Measurements from ENCODE around the gene PCBD1. TPM values are rescaled to one million over a fixed set of nuclear protein-coding genes. Genes with fewer than 3 reads are reported as not detected.

Gene PCBD1
- total RNA-seq, 2 experiments from 2014 or later: 4.7 to 4.8 TPM

DNA sequence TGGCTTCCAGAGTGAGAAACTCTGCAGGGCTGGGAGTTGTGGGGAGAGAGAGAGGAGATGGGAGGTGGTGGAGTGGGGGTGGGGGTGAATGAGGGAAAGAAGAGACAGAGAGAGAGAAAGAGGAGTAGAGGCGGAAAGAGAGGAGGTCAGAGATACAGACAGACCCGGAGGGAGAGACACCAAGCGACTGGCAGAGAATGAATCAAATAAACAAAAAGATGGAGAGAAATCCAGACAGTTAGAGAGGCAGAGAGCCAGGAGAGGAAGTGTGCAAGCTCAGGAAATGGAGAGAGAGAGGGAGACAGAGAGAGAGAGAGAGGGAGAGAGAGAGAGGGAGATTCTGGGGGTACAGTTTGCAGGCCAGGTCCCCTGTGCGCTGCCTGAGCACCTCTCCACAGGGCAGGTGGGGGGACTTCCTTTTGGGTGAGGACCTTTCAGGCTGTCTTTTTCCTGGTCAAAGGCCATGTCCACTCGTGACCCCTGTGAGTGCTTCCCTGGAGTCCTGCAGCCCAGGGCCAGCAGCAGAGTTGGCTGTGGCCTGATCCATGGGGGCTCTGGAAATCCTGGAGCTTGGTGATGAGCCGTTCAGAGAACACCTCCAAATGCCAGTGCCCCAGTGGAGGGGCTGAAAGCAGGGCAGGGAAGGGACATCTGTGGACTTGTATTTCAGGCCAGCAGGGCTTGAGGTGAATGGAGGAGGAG, 25.0 kb upstream of the PCBD1 start:
- H3K9me3 Mint-ChIP-seq: no peaks in the 10 kb centered on the region
- H3K36me3 Mint-ChIP-seq (ENCODE audit: low read depth): no peaks in the 10 kb centered on the region
- peaks cover 0 to 26% of the 10 kb centered on the region in 2 experiments for H3K9me3 ChIP-seq (ENCODE audit: control insufficient read depth in 1 of 2, insufficient read depth in 1 of 2, low read length in 2 of 2)
- no peaks in the 10 kb centered on the region for H3K36me3 ChIP-seq (ENCODE audit: insufficient read depth, low read length)
- peaks cover 0 to 2% of the 10 kb centered on the region in 2 experiments for H3K27me3 ChIP-seq (ENCODE audit: control insufficient read depth in 1 of 2, insufficient read depth in 2 of 2, low read length in 2 of 2)
- no peak overlapping the region for H3K27ac Mint-ChIP-seq
- no peaks in the 10 kb centered on the region for H3K4me1 ChIP-seq (ENCODE audit: insufficient read depth, low read length)
- CTCF ChIA-PET: no interaction called here
- TF ChIP-seq, protein P1, sequence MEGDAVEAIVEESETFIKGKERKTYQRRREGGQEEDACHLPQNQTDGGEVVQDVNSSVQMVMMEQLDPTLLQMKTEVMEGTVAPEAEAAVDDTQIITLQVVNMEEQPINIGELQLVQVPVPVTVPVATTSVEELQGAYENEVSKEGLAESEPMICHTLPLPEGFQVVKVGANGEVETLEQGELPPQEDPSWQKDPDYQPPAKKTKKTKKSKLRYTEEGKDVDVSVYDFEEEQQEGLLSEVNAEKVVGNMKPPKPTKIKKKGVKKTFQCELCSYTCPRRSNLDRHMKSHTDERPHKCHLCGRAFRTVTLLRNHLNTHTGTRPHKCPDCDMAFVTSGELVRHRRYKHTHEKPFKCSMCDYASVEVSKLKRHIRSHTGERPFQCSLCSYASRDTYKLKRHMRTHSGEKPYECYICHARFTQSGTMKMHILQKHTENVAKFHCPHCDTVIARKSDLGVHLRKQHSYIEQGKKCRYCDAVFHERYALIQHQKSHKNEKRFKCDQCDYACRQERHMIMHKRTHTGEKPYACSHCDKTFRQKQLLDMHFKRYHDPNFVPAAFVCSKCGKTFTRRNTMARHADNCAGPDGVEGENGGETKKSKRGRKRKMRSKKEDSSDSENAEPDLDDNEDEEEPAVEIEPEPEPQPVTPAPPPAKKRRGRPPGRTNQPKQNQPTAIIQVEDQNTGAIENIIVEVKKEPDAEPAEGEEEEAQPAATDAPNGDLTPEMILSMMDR (IDR thresholded peaks at IDR 0.05): no peak
- POLR2A ChIA-PET: no interaction called here
- peaks cover 10% of the 10 kb centered on the region for H3K27me3 Mint-ChIP-seq
- no peak overlapping the region for H3K4me3 ChIP-seq (ENCODE audit: low read length)
- no peak overlapping the region for H3K4me3 Mint-ChIP-seq
- intact Hi-C loops (cut with DNase I, micrococcal nuclease): no loop called here
- ATAC-seq (ENCODE audit: poor library complexity): no peak
- no peaks in the 10 kb centered on the region for H3K4me1 Mint-ChIP-seq (ENCODE audit: low read depth)
- no peak for DNase-seq
- H3K27ac ChIP-seq (ENCODE audit: low read depth in 1 of 2, low read length in 2 of 2): no peak overlapping the region

DNA sequence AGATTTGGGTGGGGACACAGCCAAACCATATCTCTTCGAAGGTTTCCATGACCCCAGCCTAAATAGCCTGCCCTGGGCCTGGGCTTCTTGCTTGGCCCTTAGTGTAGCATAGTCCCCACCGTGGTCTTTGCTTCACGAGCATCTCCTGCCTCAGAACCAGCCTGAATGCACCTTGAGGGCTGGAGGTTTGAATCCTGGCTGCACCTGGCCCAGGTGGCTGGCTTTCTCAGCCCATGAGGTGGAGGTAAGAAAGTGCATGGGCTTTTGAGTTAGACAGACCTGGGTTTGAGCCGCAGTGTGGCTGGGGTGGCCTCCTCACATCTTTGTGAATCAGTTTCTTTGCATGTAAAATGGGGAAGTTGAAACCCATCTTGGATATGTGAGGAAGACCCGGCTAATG, 24.2 kb upstream of the PCBD1 start:
- H3K27ac ChIP-seq (ENCODE audit: low read depth in 1 of 2, low read length in 2 of 2): no peak overlapping the region
- no peak overlapping the region for H3K27ac Mint-ChIP-seq
- no peaks in the 10 kb centered on the region for H3K36me3 ChIP-seq (ENCODE audit: insufficient read depth, low read length)
- no peaks in the 10 kb centered on the region for H3K4me1 ChIP-seq (ENCODE audit: insufficient read depth, low read length)
- H3K9me3 Mint-ChIP-seq: no peaks in the 10 kb centered on the region
- no peak overlapping the region for H3K4me3 ChIP-seq (ENCODE audit: low read length)
- no peak overlapping the region for H3K4me3 Mint-ChIP-seq
- ChIA-PET CTCF (no interaction called here), POLR2A (no interaction called here)
- no peak for DNase-seq
- TF ChIP-seq, protein P1 (IDR thresholded peaks at IDR 0.05): no peak
- H3K27me3 ChIP-seq (ENCODE audit: control insufficient read depth in 1 of 2, insufficient read depth in 2 of 2, low read length in 2 of 2): peaks cover 0 to 2% of the 10 kb centered on the region in 2 experiments
- intact Hi-C loops (cut with DNase I, micrococcal nuclease): no loop called here
- H3K9me3 ChIP-seq (ENCODE audit: control insufficient read depth in 1 of 2, insufficient read depth in 1 of 2, low read length in 2 of 2): peaks cover 0 to 26% of the 10 kb centered on the region in 2 experiments
- peaks cover 10% of the 10 kb centered on the region for H3K27me3 Mint-ChIP-seq
- no peaks in the 10 kb centered on the region for H3K36me3 Mint-ChIP-seq (ENCODE audit: low read depth)
- no peaks in the 10 kb centered on the region for H3K4me1 Mint-ChIP-seq (ENCODE audit: low read depth)
- ATAC-seq (ENCODE audit: poor library complexity): no peak

DNA sequence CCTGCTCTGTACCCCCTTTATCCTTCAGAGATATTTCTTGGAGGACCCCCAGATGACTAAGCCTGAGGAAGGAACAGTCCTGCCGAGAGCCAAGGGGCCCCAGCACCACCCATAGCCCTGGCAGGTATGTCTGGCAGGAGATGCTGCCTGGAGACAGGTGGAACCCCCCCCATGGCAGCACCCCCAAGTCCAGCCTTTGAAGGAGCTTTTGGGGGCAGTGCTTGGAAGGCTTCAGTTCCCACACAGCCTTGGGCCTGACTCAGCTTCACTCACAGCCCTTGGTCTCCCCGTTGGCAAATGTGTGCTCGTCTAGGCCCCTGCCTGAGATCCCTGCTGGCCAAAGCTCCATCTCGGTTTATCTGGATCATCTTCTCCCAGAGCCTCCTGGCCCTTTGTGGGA, 23.0 kb upstream of the PCBD1 start:
- Histone ChIP-seq H3K4me1 (ENCODE audit: insufficient read depth, low read length) (no peaks in the 10 kb centered on the region), H3K9me3 (ENCODE audit: control insufficient read depth in 1 of 2, insufficient read depth in 1 of 2, low read length in 2 of 2) (peaks cover 0 to 26% of the 10 kb centered on the region in 2 experiments), H3K27ac (ENCODE audit: low read depth in 1 of 2, low read length in 2 of 2) (no peak overlapping the region), H3K27me3 (ENCODE audit: control insufficient read depth in 1 of 2, insufficient read depth in 2 of 2, low read length in 2 of 2) (no peaks in the 10 kb centered on the region), H3K4me3 (ENCODE audit: low read length) (no peak overlapping the region), H3K36me3 (ENCODE audit: insufficient read depth, low read length) (no peaks in the 10 kb centered on the region)
- peaks cover 10% of the 10 kb centered on the region for H3K27me3 Mint-ChIP-seq
- no peak overlapping the region for H3K27ac Mint-ChIP-seq
- ChIA-PET CTCF (no interaction called here), POLR2A (no interaction called here)
- H3K4me1 Mint-ChIP-seq (ENCODE audit: low read depth): no peaks in the 10 kb centered on the region
- DNase-seq: no peak
- intact Hi-C loops (cut with DNase I, micrococcal nuclease): no loop called here
- no peaks in the 10 kb centered on the region for H3K9me3 Mint-ChIP-seq
- no peak for ATAC-seq (ENCODE audit: poor library complexity)
- no peaks in the 10 kb centered on the region for H3K36me3 Mint-ChIP-seq (ENCODE audit: low read depth)
- TF ChIP-seq, protein P1 (IDR thresholded peaks at IDR 0.05): no peak
- no peak overlapping the region for H3K4me3 Mint-ChIP-seq

Measured in CD4-positive, alpha-beta T cell (primary cell).